Neural cell (in vitro differentiated cells): Measurements from ENCODE around the gene TMEM135. TPM values are rescaled to one million over a fixed set of nuclear protein-coding genes. Genes with fewer than 3 reads are reported as not detected.

Source experiments
- H2AFZ ChIP-seq: fragments of 200-600, 300-800 bp; sonication (generic), shearing (Covaris generic); 2 replicates; pipeline ENCODE4 v1.6.0; 2014; ENCODE audit warnings: low read depth, mild to moderate bottlenecking, antibody characterized with exemption, low read length, moderate library complexity
- H3F3A ChIP-seq: fragments of 200-600 bp; shearing (Covaris generic); 2 replicates; pipeline ENCODE4 v1.6.1; 2016; ENCODE audit warnings: mild to moderate bottlenecking, moderate library complexity, mixed read lengths, antibody characterized with exemption, low read length; ENCODE audit not compliant: insufficient read depth, poor library complexity, severe bottlenecking
- H3K27ac ChIP-seq: fragments of 200-600, 300-800 bp; sonication (generic), shearing (Covaris generic); 2 replicates; pipeline ENCODE4 v1.5.1; 2014; ENCODE audit warnings: mild to moderate bottlenecking, low read length, moderate library complexity
- H3K27me3 ChIP-seq: fragments of 300-800, 200-600 bp; sonication (generic), shearing (Covaris generic); 2 replicates; pipeline ENCODE4 v1.6.0; 2014; ENCODE audit warnings: mild to moderate bottlenecking, low read depth, low read length, moderate library complexity; ENCODE audit not compliant: insufficient read depth
- H3K36me3 ChIP-seq: fragments of 300-800, 200-600 bp; sonication (generic), shearing (Covaris generic); 2 replicates; pipeline ENCODE4 v1.5.1; 2014; ENCODE audit warnings: mild to moderate bottlenecking, antibody characterized with exemption, low read length, moderate library complexity; ENCODE audit not compliant: insufficient read depth
- H3K4me2 ChIP-seq: fragments of 300-800, 200-600 bp; sonication (generic), shearing (Covaris generic); 2 replicates; pipeline ENCODE4 v1.6.0; 2014; ENCODE audit warnings: mild to moderate bottlenecking, low read length
- H3K4me3 ChIP-seq: fragments of 300-800, 200-600 bp; sonication (generic), shearing (Covaris generic); 2 replicates; pipeline ENCODE4 v1.5.1; 2014; ENCODE audit warnings: mild to moderate bottlenecking, low read length, moderate library complexity
- H3K79me2 ChIP-seq: fragments of 200-600 bp; shearing (Covaris generic); replicated peaks from 2 replicates; pipeline ENCODE4 v1.6.0; 2014; ENCODE audit warnings: mild to moderate bottlenecking, low read length, moderate library complexity; ENCODE audit not compliant: insufficient read depth
- H3K9ac ChIP-seq: fragments of 300-800, 200-600 bp; sonication (generic), shearing (Covaris generic); 2 replicates; pipeline ENCODE4 v1.6.1; 2016; ENCODE audit warnings: mild to moderate bottlenecking, low read length, mixed read lengths
- H3K9me2 ChIP-seq: fragments of 200-600 bp; shearing (Covaris generic); 2 replicates; pipeline ENCODE4 v1.6.1; 2016; ENCODE audit warnings: mild to moderate bottlenecking, low read length, mixed read lengths; ENCODE audit not compliant: insufficient read depth
- H3K9me3 ChIP-seq: fragments of 200-600, 300-800 bp; sonication (generic), shearing (Covaris generic); 2 replicates; pipeline ENCODE4 v1.6.1; 2016; ENCODE audit warnings: mild to moderate bottlenecking, mixed run types, low read length, moderate library complexity, mixed read lengths
- H4K20me1 ChIP-seq: fragments of 200-600 bp; shearing (Covaris generic); 2 replicates; pipeline ENCODE4 v1.6.1; 2016; ENCODE audit warnings: mild to moderate bottlenecking, mixed run types; ENCODE audit not compliant: insufficient read depth
- CTCF ChIP-seq: fragments of 450-650 bp; IDR thresholded peaks from 2 replicates; pipeline ENCODE4 v1.5.1; 2014; ENCODE audit warnings: antibody characterized with exemption, mild to moderate bottlenecking, moderate library complexity; ENCODE audit not compliant: poor library complexity, severe bottlenecking
- EP300 ChIP-seq: fragments of 450-650 bp; conservative IDR thresholded peaks from 2 replicates; pipeline ENCODE4 v1.6.1; 2014; ENCODE audit warnings: antibody characterized with exemption, mild to moderate bottlenecking, moderate library complexity; ENCODE audit not compliant: poor library complexity, severe bottlenecking
- EZH2 ChIP-seq: fragments of 200-600, 300-800 bp; shearing (Covaris generic), sonication (generic); IDR thresholded peaks from 2 replicates; pipeline ENCODE4 v1.6.1; 2014; ENCODE audit warnings: antibody characterized with exemption, low read length, borderline replicate concordance, mild to moderate bottlenecking; ENCODE audit not compliant: insufficient read depth, poor library complexity, severe bottlenecking
- MXI1 ChIP-seq: fragments of 450-650 bp; conservative IDR thresholded peaks from 2 replicates; pipeline ENCODE4 v1.6.1; 2014; ENCODE audit warnings: antibody characterized with exemption, mild to moderate bottlenecking; ENCODE audit not compliant: poor library complexity, severe bottlenecking
- POLR2AphosphoS5 ChIP-seq: IDR thresholded peaks from 2 replicates; pipeline ENCODE4 v1.6.1; 2012
- RAD21 ChIP-seq: fragments of 450-650 bp; conservative IDR thresholded peaks from 2 replicates; pipeline ENCODE4 v1.6.1; 2014; ENCODE audit warnings: antibody characterized with exemption, mild to moderate bottlenecking, moderate library complexity
- REST ChIP-seq: IDR thresholded peaks from 2 replicates; pipeline ENCODE4 v1.6.1; 2012; ENCODE audit warnings: borderline replicate concordance
- SMC3 ChIP-seq: fragments of 450-650 bp; conservative IDR thresholded peaks from 2 replicates; pipeline ENCODE4 v1.6.1; 2014; ENCODE audit warnings: antibody characterized with exemption, mild to moderate bottlenecking, moderate library complexity; ENCODE audit not compliant: poor library complexity
- TAF1 ChIP-seq: IDR thresholded peaks from 2 replicates; pipeline ENCODE4 v1.6.1; 2012; ENCODE audit warnings: low read depth
- polyA plus RNA-seq: library from polyadenylated mRNA; depleted of rRNA; stranded (reverse); fragments of >200 nt; gene quantifications from 2 replicates; pipeline ENCODE4 v1.2.3, GENCODE V29; 2014

Gene TMEM135
- polyA plus RNA-seq, 1 donor from 2014 or later: 15.6 TPM

GRCh38 chr11:87230995-87231394 is 193.3 kb downstream of the TMEM135 start:
- no peaks in the 10 kb centered on the region for H3K36me3 ChIP-seq
- no peaks in the 10 kb centered on the region for H3K79me2 ChIP-seq
- H2AFZ ChIP-seq: no peak overlapping the region
- no peak overlapping the region for H3K27ac ChIP-seq
- H3K4me3 ChIP-seq: no peak overlapping the region
- H3K9me2 ChIP-seq: no peaks in the 10 kb centered on the region
- H3K4me2 ChIP-seq: no peak overlapping the region
- no peaks in the 10 kb centered on the region for H3F3A ChIP-seq
- H3K9ac ChIP-seq: no peak overlapping the region
- TF ChIP-seq MXI1 (no peak), SMC3 (no peak), EZH2 (no peak), POLR2AphosphoS5 (no peak), EP300 (no peak), RAD21 (no peak), TAF1 (no peak), CTCF (no peak), REST (no peak)
- H3K27me3 ChIP-seq: no peaks in the 10 kb centered on the region
- no peaks in the 10 kb centered on the region for H3K9me3 ChIP-seq
- H4K20me1 ChIP-seq: no peaks in the 10 kb centered on the region

GRCh38 chr11:87232320-87232719 is 194.6 kb downstream of the TMEM135 start:
- Histone ChIP-seq H3K9me3 (no peaks in the 10 kb centered on the region), H3K36me3 (no peaks in the 10 kb centered on the region), H4K20me1 (no peaks in the 10 kb centered on the region), H3K9ac (no peak overlapping the region), H3K27me3 (no peaks in the 10 kb centered on the region), H3K27ac (no peak overlapping the region), H3K79me2 (no peaks in the 10 kb centered on the region), H3K9me2 (no peaks in the 10 kb centered on the region), H3K4me2 (no peak overlapping the region), H3F3A (no peaks in the 10 kb centered on the region), H3K4me3 (no peak overlapping the region), H2AFZ (no peak overlapping the region)
- no peak for TF ChIP-seq MXI1
- no peak for TF ChIP-seq EZH2
- no peak for TF ChIP-seq RAD21
- TF ChIP-seq CTCF: no peak
- no peak for TF ChIP-seq POLR2AphosphoS5
- no peak for TF ChIP-seq TAF1
- no peak for TF ChIP-seq EP300
- TF ChIP-seq REST: no peak
- TF ChIP-seq SMC3: no peak
